CD8-positive, alpha-beta memory T cell (primary cell): ENCODE results near the gene PRM1. TPM values are rescaled to one million over a fixed set of nuclear protein-coding genes. Genes with fewer than 3 reads are reported as not detected.
A peak's percentile ranks its signal among the peaks of the same experiment; 100 is the strongest.

Source experiments
- CTCF ChIA-PET: fragments of 350-600 bp; sonication (Branson Sonifier 250); formaldehyde crosslinking; loops from one replicate; lab custom pipeline; 2021; ENCODE audit warnings: antibody characterized with exemption; lab: Charles Lee
- POLR2A ChIA-PET: fragments of 350-600 bp; sonication (Branson Sonifier 250); formaldehyde crosslinking; loops from one replicate; lab custom pipeline; 2021; ENCODE audit warnings: antibody characterized with exemption; lab: Charles Lee
- DNase-seq, 5 donors: peaks; one replicate each; pipeline versions ENCODE4 v3.0.0 to v3.0.0-alpha.2; 2020 to 2022; ENCODE audit warnings: mixed read lengths in 1 of 5
- H3K27ac ChIP-seq: one replicate; pipeline ENCODE4 v1.7.0; 2013; ENCODE audit warnings: low read depth, mild to moderate bottlenecking, low read length, moderate library complexity
- H3K27me3 ChIP-seq: 2 replicates; pipeline ENCODE4 v1.7.0; 2013; ENCODE audit warnings: low read length, mild to moderate bottlenecking; ENCODE audit not compliant: insufficient read depth, poor library complexity, severe bottlenecking
- H3K36me3 ChIP-seq: 2 replicates; pipeline ENCODE4 v1.7.0; 2013; ENCODE audit warnings: mild to moderate bottlenecking, low read length, moderate library complexity; ENCODE audit not compliant: insufficient read depth
- H3K4me1 ChIP-seq: 2 replicates; pipeline ENCODE4 v1.7.0; 2013; ENCODE audit warnings: mild to moderate bottlenecking, low read length, moderate library complexity; ENCODE audit not compliant: insufficient read depth
- H3K4me3 ChIP-seq: 2 replicates; pipeline ENCODE4 v1.7.0; 2013; ENCODE audit warnings: mild to moderate bottlenecking, low read length
- H3K9me3 ChIP-seq: 2 replicates; pipeline ENCODE4 v1.7.0; 2013; ENCODE audit warnings: mild to moderate bottlenecking, low read length
- H3K27ac Mint-ChIP-seq, 8 donors: one replicate each; pipeline ENCODE4 v1.8.0; 2020 to 2021; ENCODE audit warnings: mixed read lengths in 8 of 8, mild to moderate bottlenecking in 6 of 8, inconsistent platforms in 3 of 8, moderate library complexity in 3 of 8
- H3K27me3 Mint-ChIP-seq, 2 donors: one replicate each; pipeline ENCODE4 v1.8.0; 2020 to 2021; ENCODE audit warnings: mixed read lengths in 2 of 2, mild to moderate bottlenecking in 1 of 2, moderate library complexity in 1 of 2
- H3K36me3 Mint-ChIP-seq, 3 donors: one replicate each; pipeline ENCODE4 v1.8.0; 2020 to 2021; ENCODE audit warnings: mixed read lengths in 3 of 3, inconsistent platforms in 1 of 3, mild to moderate bottlenecking in 1 of 3
- H3K4me1 Mint-ChIP-seq, 3 donors: one replicate each; pipeline ENCODE4 v1.8.0; 2020 to 2021; ENCODE audit warnings: mixed read lengths in 3 of 3, inconsistent platforms in 1 of 3, mild to moderate bottlenecking in 1 of 3
- H3K4me3 Mint-ChIP-seq, 7 donors: one replicate each; pipeline ENCODE4 v1.8.0; 2020 to 2021; ENCODE audit warnings: mixed read lengths in 7 of 7, mild to moderate bottlenecking in 6 of 7, moderate library complexity in 4 of 7, inconsistent platforms in 2 of 7
- H3K9me3 Mint-ChIP-seq, 5 donors: one replicate each; pipeline ENCODE4 v1.8.0; 2020 to 2022; ENCODE audit warnings: mixed read lengths in 5 of 5, mild to moderate bottlenecking in 3 of 5, moderate library complexity in 2 of 5, inconsistent platforms in 1 of 5
- polyA plus RNA-seq: library from polyadenylated mRNA; unstranded; fragments of 300-500 nt; fragmentation: Illumina TruSeq; gene quantifications from one replicate; pipeline ENCODE4 v1.2.3, GENCODE V29; 2021
- total RNA-seq, 2 experiments: library from RNA; stranded (reverse); gene quantifications; one replicate each; pipeline ENCODE4 v1.2.3, GENCODE V29; 2021

The PRM1 gene
- total and polyA plus RNA-seq, 3 experiments from 2014 or later, result not detected

DNA sequence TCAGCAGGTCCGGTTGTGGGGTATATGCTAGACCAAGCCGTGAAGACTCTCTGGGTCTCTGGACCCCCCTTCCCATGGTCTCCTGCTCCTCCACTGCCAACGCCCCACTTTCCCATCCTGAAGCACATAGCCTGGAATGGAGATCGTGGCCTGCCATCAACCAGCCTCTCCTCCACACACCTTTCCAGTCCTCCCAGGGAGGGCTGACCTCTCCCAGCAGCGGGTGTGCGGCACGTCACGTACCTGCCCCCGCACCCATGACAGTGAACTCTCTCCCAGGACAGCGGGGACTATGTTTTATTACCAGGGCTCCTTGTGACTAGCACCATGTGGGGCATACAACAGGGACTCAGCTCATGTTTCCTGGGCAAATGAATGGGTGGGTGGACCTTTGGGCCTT lies 9.5 kb downstream of the PRM1 start:
- H3K4me1 ChIP-seq, result no peaks in the 10 kb centered on the region
- H3K4me3 Mint-ChIP-seq, result no peak overlapping the region
- H3K4me1 Mint-ChIP-seq, result no peaks in the 10 kb centered on the region
- no peaks in the 10 kb centered on the region for H3K9me3 Mint-ChIP-seq
- H3K27me3 Mint-ChIP-seq, result peaks cover 4 to 5% of the 10 kb centered on the region in 2 donors
- no peak overlapping the region for H3K4me3 ChIP-seq
- no peaks in the 10 kb centered on the region for H3K9me3 ChIP-seq
- POLR2A ChIA-PET, result no interaction called here
- H3K27me3 ChIP-seq, result no peaks in the 10 kb centered on the region
- H3K27ac Mint-ChIP-seq, result no peak overlapping the region
- H3K27ac ChIP-seq, result no peak overlapping the region
- no peaks in the 10 kb centered on the region for H3K36me3 Mint-ChIP-seq
- CTCF ChIA-PET, result interaction anchor here (1.4 to 1.6 kb wide), 2 partner anchors 9 to 308 kb away, joined by 3 to 6 read pairs; no protein-coding TSS in a partner anchor
- H3K36me3 ChIP-seq, result no peaks in the 10 kb centered on the region
- no peak for DNase-seq

DNA sequence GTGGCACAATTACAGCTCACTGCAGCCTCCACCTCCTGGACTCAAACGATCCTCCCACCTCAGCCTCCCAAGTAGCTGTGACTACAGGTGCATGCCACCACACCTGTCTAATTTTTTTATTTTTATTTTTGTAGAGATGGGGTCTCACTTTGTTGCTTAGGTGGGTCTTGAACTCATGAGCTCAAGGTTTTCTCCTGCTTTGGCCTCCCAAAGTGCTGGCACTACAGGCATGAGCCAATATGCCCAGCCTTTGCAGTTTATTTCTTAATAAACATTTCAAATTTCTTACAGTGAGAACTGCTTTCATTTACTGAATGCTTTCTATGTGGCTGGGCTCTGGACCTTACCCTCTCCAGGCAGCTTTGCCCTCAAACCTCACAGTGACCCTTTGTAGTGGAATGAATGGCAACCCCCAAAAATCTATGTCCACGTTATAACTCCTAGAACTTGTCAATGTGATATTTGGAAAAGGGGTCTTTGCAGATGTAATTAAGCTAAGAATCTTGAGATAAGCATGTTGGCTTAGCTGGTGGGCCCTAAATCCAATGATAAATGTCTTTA lies 10.4 kb downstream of the PRM1 start:
- no peak for DNase-seq
- no peaks in the 10 kb centered on the region for H3K36me3 ChIP-seq
- H3K27me3 ChIP-seq, result no peaks in the 10 kb centered on the region
- no peak overlapping the region for H3K4me3 ChIP-seq
- POLR2A ChIA-PET, result no interaction called here
- H3K27ac Mint-ChIP-seq, result no peak overlapping the region
- CTCF ChIA-PET, result interaction anchor here (1.6 kb wide), 1 partner anchor 126 kb away, joined by 3 read pairs; no protein-coding TSS in a partner anchor
- H3K9me3 Mint-ChIP-seq, result no peaks in the 10 kb centered on the region
- H3K4me3 Mint-ChIP-seq, result no peak overlapping the region
- no peaks in the 10 kb centered on the region for H3K4me1 Mint-ChIP-seq
- no peak overlapping the region for H3K27ac ChIP-seq
- H3K9me3 ChIP-seq, result no peaks in the 10 kb centered on the region
- H3K4me1 ChIP-seq, result no peaks in the 10 kb centered on the region
- peaks cover 5 to 6% of the 10 kb centered on the region in 2 donors for H3K27me3 Mint-ChIP-seq
- no peaks in the 10 kb centered on the region for H3K36me3 Mint-ChIP-seq

DNA sequence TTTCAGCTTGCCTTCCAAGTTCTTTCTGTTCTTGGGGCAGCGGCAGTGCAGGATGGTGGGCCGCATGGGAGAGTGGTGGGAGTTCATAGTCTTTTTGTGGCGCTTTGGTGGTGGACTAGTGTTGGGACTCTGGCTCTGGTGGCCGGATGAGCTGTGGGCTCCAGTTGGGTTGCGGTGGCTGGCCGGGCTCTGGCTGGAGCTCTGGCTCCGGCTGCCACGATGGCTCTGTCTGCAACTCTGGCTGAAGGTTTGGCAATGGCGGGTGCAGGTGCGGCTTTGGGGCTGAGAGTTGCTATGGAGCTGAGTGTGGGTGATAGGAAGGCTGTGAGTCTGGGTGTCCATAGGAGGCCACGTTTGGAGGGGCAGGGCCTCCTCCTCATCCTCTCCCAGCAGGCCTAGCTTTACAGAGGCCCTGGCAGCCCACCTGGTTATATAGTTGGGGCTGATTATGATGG lies 12.2 kb downstream of the PRM1 start, which contains the start of gene TNP2:
TNP2 (minus strand) TSS at position 405 of the 455 bp plus-strand sequence; CDS start at position 342, 63 bp downstream.
- H3K27ac Mint-ChIP-seq, result no peak within 1 kb of the TSS
- ChIA-PET CTCF (interaction anchor here (1.1 to 7.1 kb wide), 2 partner anchors 11 to 13 kb away, joined by 3 to 44 read pairs; partner anchors contain the start of gene SOCS1), POLR2A (no interaction called here)
- Histone ChIP-seq H3K27me3 (no peaks in the 10 kb centered on the region), H3K9me3 (no peaks in the 10 kb centered on the region), H3K27ac (no peak within 1 kb of the TSS), H3K4me3 (no peak within 1 kb of the TSS), H3K4me1 (peaks cover 10% of the 10 kb centered on the region), H3K36me3 (no peaks in the 10 kb centered on the region)
- H3K9me3 Mint-ChIP-seq, result no peaks in the 10 kb centered on the region
- peaks cover 0 to 6% of the 10 kb centered on the region in 2 donors for H3K27me3 Mint-ChIP-seq
- H3K36me3 Mint-ChIP-seq, result no peaks in the 10 kb centered on the region
- H3K4me1 Mint-ChIP-seq, result peaks cover 4 to 8% (median 8%) of the 10 kb centered on the region in 3 donors
- no peak for DNase-seq
- no peak within 1 kb of the TSS for H3K4me3 Mint-ChIP-seq

DNA sequence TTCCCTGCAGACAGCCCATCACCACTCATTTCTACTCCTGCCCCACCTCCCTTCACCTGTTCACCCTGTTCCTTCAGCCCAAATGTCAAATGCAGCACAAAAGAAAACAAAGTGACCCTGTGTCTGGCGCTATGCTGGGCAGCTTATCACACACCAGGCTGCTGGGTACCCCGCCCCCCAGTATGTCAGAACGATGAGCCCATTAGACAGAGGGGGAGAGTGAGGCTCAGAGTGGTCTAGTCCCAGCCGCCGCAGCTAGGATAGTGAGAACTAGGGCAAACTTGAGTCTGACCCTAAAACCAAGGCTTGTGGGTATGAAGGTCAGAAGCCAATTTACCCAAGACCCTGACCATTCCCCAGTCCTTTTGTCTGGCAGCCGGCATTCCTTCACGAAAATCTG lies 16.0 kb downstream of the PRM1 start:
- no peaks in the 10 kb centered on the region for H3K27me3 ChIP-seq
- H3K4me3 Mint-ChIP-seq, result no peak overlapping the region
- CTCF ChIA-PET, result interaction anchor here (7.1 kb wide), 1 partner anchor 9 kb away, joined by 44 read pairs; the partner anchor contains the start of gene SOCS1
- H3K27ac ChIP-seq, result no peak overlapping the region
- no peaks in the 10 kb centered on the region for H3K9me3 ChIP-seq
- no peak overlapping the region for H3K4me3 ChIP-seq
- H3K36me3 ChIP-seq, result no peaks in the 10 kb centered on the region
- POLR2A ChIA-PET, result no interaction called here
- DNase-seq, result no peak
- H3K27ac Mint-ChIP-seq, result no peak overlapping the region
- H3K27me3 Mint-ChIP-seq, result peaks cover 0 to 4% of the 10 kb centered on the region in 2 donors
- peaks cover 14 to 25% (median 22%) of the 10 kb centered on the region in 3 donors for H3K4me1 Mint-ChIP-seq
- no peaks in the 10 kb centered on the region for H3K36me3 Mint-ChIP-seq
- H3K4me1 ChIP-seq, result peaks cover 23% of the 10 kb centered on the region
- H3K9me3 Mint-ChIP-seq, result no peaks in the 10 kb centered on the region

DNA sequence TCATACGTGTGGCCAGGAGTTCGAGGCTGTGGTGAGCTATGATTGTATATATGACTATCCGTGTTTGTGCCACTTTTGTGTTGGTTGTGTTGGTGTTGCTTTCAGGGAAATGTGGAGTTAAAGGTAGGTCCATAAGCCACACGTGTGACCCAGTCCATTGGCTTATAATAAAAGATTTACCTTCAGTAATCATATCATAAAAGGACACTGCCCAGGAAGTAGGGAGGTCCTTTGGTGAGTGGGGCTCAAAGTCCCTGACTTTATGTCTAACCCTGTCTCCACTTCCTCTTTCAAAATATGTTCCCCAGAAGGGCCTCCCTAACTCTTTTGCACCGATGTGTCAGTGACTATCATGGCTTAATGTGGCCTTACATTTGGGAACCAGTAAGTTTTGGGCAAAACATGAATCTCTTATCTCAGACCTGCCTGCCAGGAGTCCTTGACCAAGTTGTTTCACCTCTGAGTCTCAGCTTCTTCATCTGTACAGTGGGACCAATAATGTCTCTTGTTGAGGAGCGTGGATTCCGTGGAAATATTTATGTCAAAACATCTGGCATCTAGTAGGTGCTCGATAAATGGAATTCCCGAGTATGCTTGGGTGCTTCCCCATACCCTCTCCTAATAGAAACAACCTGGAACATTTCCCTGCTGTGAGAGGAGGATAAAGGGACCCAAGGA lies 16.8 kb downstream of the PRM1 start:
- peaks cover 16 to 33% (median 25%) of the 10 kb centered on the region in 3 donors for H3K4me1 Mint-ChIP-seq
- no peaks in the 10 kb centered on the region for H3K36me3 Mint-ChIP-seq
- ChIA-PET CTCF (interaction anchor here (2.6 to 7.1 kb wide), 2 partner anchors 8 to 293 kb away, joined by 9 to 44 read pairs; partner anchors contain the start of gene SOCS1), POLR2A (interaction anchor here (0.6 kb wide), 1 partner anchor 391 kb away, joined by 4 read pairs; no protein-coding TSS in a partner anchor)
- no peak for DNase-seq
- Histone ChIP-seq H3K4me3 (no peak overlapping the region), H3K27ac (no peak overlapping the region), H3K9me3 (no peaks in the 10 kb centered on the region), H3K27me3 (no peaks in the 10 kb centered on the region), H3K36me3 (no peaks in the 10 kb centered on the region), H3K4me1 (peaks cover 23% of the 10 kb centered on the region)
- H3K9me3 Mint-ChIP-seq, result no peaks in the 10 kb centered on the region
- peaks cover 0 to 4% of the 10 kb centered on the region in 2 donors for H3K27me3 Mint-ChIP-seq
- peak overlapping the region in 6 of 8 donors; percentile 46 to 87 (median 81) for H3K27ac Mint-ChIP-seq
- H3K4me3 Mint-ChIP-seq, result peak overlapping the region in 2 of 7 donors; percentile 33 to 58

DNA sequence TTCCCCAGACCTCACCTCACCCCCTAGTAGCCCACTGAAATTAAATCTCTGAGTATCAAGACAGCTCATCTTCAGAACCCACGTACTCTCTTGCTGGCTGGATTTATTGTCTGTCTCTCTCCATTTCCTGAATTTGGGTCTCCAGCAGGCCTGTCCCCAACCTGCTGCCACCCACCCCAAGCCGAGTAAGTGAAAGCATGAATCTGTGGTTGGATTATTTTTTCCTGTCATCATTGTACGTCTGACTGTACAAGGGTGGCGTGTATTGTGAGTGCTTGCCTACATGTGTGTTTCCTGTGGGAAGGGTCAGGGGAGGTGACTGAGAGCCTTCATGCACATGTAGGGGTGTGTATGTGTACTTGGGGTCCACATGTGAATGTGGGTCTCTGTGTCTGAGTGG lies 17.4 kb downstream of the PRM1 start:
- H3K27ac ChIP-seq, result no peak overlapping the region
- Mint-ChIP-seq H3K4me3 (peak overlapping the region in 3 of 7 donors; percentile 33 to 58 (median 42)), H3K9me3 (no peaks in the 10 kb centered on the region), H3K27ac (peak overlapping the region in 7 of 8 donors; percentile 2 to 87 (median 81)), H3K36me3 (no peaks in the 10 kb centered on the region), H3K27me3 (peaks cover 0 to 4% of the 10 kb centered on the region in 2 donors), H3K4me1 (peaks cover 19 to 38% (median 29%) of the 10 kb centered on the region in 3 donors)
- H3K9me3 ChIP-seq, result no peaks in the 10 kb centered on the region
- ChIA-PET CTCF (interaction anchor here (1.1 to 7.1 kb wide), 3 partner anchors 7 to 300 kb away, joined by 4 to 44 read pairs (median 9); partner anchors contain the start of gene SOCS1), POLR2A (interaction anchor here (0.6 to 0.9 kb wide), 2 partner anchors 39 to 392 kb away, joined by 4 read pairs; no protein-coding TSS in a partner anchor)
- H3K36me3 ChIP-seq, result no peaks in the 10 kb centered on the region
- H3K27me3 ChIP-seq, result no peaks in the 10 kb centered on the region
- DNase-seq, result peak in 3 of 5 donors; percentile 54 to 74 (median 55)
- peaks cover 27% of the 10 kb centered on the region for H3K4me1 ChIP-seq
- H3K4me3 ChIP-seq, result no peak overlapping the region

DNA sequence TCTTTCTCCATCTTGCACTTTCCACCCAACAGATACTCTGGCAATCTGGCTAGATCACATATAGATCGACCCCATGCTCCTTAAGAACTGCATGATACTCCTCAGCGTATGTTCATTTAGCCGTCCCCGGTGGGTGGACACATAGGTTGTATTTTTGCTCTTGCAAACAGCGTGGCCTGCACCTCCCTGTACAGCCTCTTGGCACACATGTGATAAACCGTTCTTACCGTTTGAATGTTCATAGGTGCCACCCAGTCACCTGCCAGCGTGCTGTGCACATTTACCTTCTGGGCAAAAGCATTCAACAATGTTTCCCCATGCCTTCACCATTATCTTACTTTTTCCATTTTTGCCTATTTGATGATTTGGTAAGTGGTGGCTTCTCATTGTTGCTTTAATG lies 18.2 kb downstream of the PRM1 start:
- H3K36me3 ChIP-seq, result no peaks in the 10 kb centered on the region
- no peaks in the 10 kb centered on the region for H3K27me3 ChIP-seq
- no peak for DNase-seq
- Mint-ChIP-seq H3K27me3 (peaks cover 0 to 4% of the 10 kb centered on the region in 2 donors), H3K27ac (peak overlapping the region; percentile 17 to 87 (median 34)), H3K36me3 (no peaks in the 10 kb centered on the region), H3K9me3 (no peaks in the 10 kb centered on the region), H3K4me3 (no peak overlapping the region), H3K4me1 (peaks cover 26 to 46% (median 37%) of the 10 kb centered on the region in 3 donors)
- CTCF ChIA-PET, result interaction anchor here (1.1 to 7.1 kb wide), 5 partner anchors 7 to 299 kb away, joined by 3 to 44 read pairs (median 4); partner anchors contain the start of gene SOCS1
- peaks cover 36% of the 10 kb centered on the region for H3K4me1 ChIP-seq
- POLR2A ChIA-PET, result interaction anchor here (0.9 kb wide), 1 partner anchor 38 kb away, joined by 4 read pairs; no protein-coding TSS in a partner anchor
- H3K9me3 ChIP-seq, result no peaks in the 10 kb centered on the region
- no peak overlapping the region for H3K4me3 ChIP-seq
- H3K27ac ChIP-seq, result no peak overlapping the region
